SJCRH30 (cell line): ENCODE data around the gene INTS13. TPM values are rescaled to one million over a fixed set of nuclear protein-coding genes. Genes with fewer than 3 reads are reported as not detected.
"Not testable (repeated sequence)": the region's sequence is repeated elsewhere in the genome, so short reads cannot be mapped to it uniquely, and the experiment has no call there.

ENCODE experiments used
- DNase-seq, 2 experiments: peaks; one replicate each; pipeline ENCODE4 v3.0.0-alpha.2; 2015 to 2020
- H3K27ac ChIP-seq: fragments of 250-450 bp; sonication (Bioruptor Pico); 2 replicates; pipeline ENCODE4 v1.5.1; 2020; ENCODE audit warnings: mild to moderate bottlenecking, moderate library complexity
- H3K27me3 ChIP-seq: fragments of 250-450 bp; sonication (Bioruptor Pico); 2 replicates; pipeline ENCODE4 v1.5.1; 2020; ENCODE audit warnings: mild to moderate bottlenecking, moderate library complexity
- H3K36me3 ChIP-seq: fragments of 250-450 bp; sonication (Bioruptor Pico); 2 replicates; pipeline ENCODE4 v1.5.1; 2020; ENCODE audit warnings: mild to moderate bottlenecking, moderate library complexity
- H3K4me1 ChIP-seq: fragments of 250-450 bp; sonication (Bioruptor Pico); 2 replicates; pipeline ENCODE4 v1.5.1; 2020; ENCODE audit warnings: mild to moderate bottlenecking, moderate library complexity
- H3K4me3 ChIP-seq: fragments of 250-450 bp; sonication (Bioruptor Pico); 2 replicates; pipeline ENCODE4 v1.5.1; 2020; ENCODE audit warnings: mild to moderate bottlenecking, moderate library complexity
- H3K9me3 ChIP-seq: fragments of 250-450 bp; sonication (Bioruptor Pico); replicated peaks from 2 replicates; pipeline ENCODE4 v1.5.1; 2020; ENCODE audit warnings: mild to moderate bottlenecking, moderate library complexity
- total RNA-seq: library from RNA; depleted of rRNA; stranded (reverse); fragments of >200 nt; shearing (Covaris generic); gene quantifications from 2 replicates; pipeline ENCODE4 v1.2.3, GENCODE V29; 2014; rRNA removed

INTS13 gene
- 48.1 and 70.8 TPM in 2 replicates for total RNA-seq

- Histone ChIP-seq H3K4me3 (peak within 1 kb of the TSS; percentile 86), H3K9me3 (no peaks in the 10 kb centered on the region), H3K27ac (peak within 1 kb of the TSS; percentile 93), H3K36me3 (no peaks in the 10 kb centered on the region), H3K4me1 (peaks cover 14% of the 10 kb centered on the region), H3K27me3 (no peaks in the 10 kb centered on the region)
- peak; percentile 99 to 100 for DNase-seq
Observed at GRCh38 chr12:26937863-26938700, at the start of gene INTS13, which contains the start of gene FGFR1OP2. INTS13 (minus strand) TSS chr12:26937981; CDS start chr12:26936803, 1,178 bp downstream. FGFR1OP2 (plus strand) TSS chr12:26938470; CDS start chr12:26954159, 15,689 bp downstream.

DNA sequence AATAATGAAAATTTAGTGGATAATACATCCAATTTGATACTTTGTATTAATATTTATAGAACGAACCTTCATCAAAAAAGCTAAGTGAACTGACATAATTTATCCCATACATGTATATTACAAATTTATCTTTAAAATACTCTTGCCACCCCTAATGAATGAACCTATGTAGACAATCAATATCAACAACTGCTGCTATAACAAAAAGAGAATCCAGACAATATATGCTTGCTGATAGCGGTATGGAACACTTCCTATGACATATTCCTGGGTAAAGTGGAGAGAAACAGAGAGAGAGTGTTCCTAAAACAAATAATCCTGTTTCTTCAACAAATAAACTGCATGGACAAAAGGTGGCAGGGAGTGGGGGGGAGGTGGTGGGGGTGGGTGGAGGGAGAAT lies 45.1 kb upstream of the INTS13 start:
- H3K27ac ChIP-seq: no peak overlapping the region
- no peaks in the 10 kb centered on the region for H3K9me3 ChIP-seq
- no peaks in the 10 kb centered on the region for H3K27me3 ChIP-seq
- H3K4me1 ChIP-seq: no peaks in the 10 kb centered on the region
- DNase-seq: no peak
- no peak overlapping the region for H3K4me3 ChIP-seq
- H3K36me3 ChIP-seq: no peaks in the 10 kb centered on the region; the same call in 1 of the 2 replicates

- H3K4me1 ChIP-seq: no peaks in the 10 kb centered on the region
- no peaks in the 10 kb centered on the region; the same call in 1 of the 2 replicates for H3K36me3 ChIP-seq
- DNase-seq: no peak
- no peak overlapping the region for H3K4me3 ChIP-seq
- no peak overlapping the region for H3K27ac ChIP-seq
- no peaks in the 10 kb centered on the region for H3K9me3 ChIP-seq
- no peaks in the 10 kb centered on the region for H3K27me3 ChIP-seq
Observed at GRCh38 chr12:26979733-26980132, 42.0 kb upstream of the INTS13 start.

DNA sequence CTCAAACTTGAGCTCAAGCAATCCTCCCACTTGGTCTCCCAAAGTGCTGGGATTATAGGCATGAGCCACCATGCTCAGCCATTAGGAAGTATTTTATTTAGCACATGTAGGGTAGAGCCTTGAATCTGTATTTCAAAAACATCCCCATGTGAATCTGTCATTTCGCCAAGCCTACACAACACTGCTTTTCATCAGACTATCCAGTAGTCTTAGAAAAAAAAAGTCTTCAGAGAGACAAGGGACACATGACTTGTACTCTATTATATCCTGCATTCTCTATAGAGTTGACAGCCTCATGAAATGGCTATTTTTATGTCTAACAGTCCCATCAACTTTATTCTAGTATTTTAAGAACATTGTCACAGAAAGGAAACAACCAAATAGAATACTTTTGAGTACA lies 41.0 kb upstream of the INTS13 start:
- Histone ChIP-seq H3K27me3 (no peaks in the 10 kb centered on the region), H3K4me3 (no peak overlapping the region), H3K4me1 (no peaks in the 10 kb centered on the region), H3K36me3 (no peaks in the 10 kb centered on the region; the same call in 1 of the 2 replicates), H3K27ac (no peak overlapping the region), H3K9me3 (no peaks in the 10 kb centered on the region)
- DNase-seq: no peak

GRCh38 chr12:26976687-26977086 lies 38.9 kb upstream of the INTS13 start:
- no peak for DNase-seq
- no peak overlapping the region for H3K4me3 ChIP-seq
- no peaks in the 10 kb centered on the region for H3K9me3 ChIP-seq
- H3K27ac ChIP-seq: no peak overlapping the region
- no peaks in the 10 kb centered on the region; the same call in 1 of the 2 replicates for H3K36me3 ChIP-seq
- H3K4me1 ChIP-seq: no peaks in the 10 kb centered on the region
- H3K27me3 ChIP-seq: no peaks in the 10 kb centered on the region

GRCh38 chr12:26971963-26972362 lies 34.2 kb upstream of the INTS13 start:
- no peak for DNase-seq
- H3K4me3 ChIP-seq: no peak overlapping the region

GRCh38 chr12:26970136-26970535 lies 32.4 kb upstream of the INTS13 start:
- H3K4me3 ChIP-seq: no peak overlapping the region
- H3K27me3 ChIP-seq: no peaks in the 10 kb centered on the region
- no peak overlapping the region for H3K27ac ChIP-seq
- H3K36me3 ChIP-seq: peaks cover 15% of the 10 kb centered on the region
- no peaks in the 10 kb centered on the region for H3K9me3 ChIP-seq
- no peaks in the 10 kb centered on the region for H3K4me1 ChIP-seq
- DNase-seq: no peak

More at GRCh38 chr12:26971963-26972362, 34.2 kb upstream of the INTS13 start:
- Histone ChIP-seq H3K27me3 (no peaks in the 10 kb centered on the region), H3K27ac (no peak overlapping the region), H3K36me3 (peaks cover 6% of the 10 kb centered on the region), H3K9me3 (no peaks in the 10 kb centered on the region), H3K4me1 (no peaks in the 10 kb centered on the region)

DNA sequence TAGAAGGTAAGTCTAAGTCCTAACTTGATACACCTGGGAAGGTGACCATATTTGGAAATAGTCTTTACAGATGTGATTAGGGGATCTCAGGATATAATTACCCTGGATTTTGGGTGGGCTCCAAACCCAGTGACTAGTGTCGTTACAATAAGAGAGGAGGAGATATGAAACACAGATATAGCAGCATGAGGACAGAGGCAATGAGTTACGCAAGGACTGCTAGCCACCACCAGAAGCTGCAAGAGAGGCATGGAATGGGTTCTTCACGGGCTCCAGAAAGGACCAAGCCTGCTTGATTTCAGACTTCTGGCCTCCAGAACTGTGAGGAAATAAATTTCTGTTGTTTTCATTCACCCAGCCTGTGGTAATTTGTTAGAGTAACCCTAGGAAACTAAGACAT lies 29.1 kb upstream of the INTS13 start:
- no peaks in the 10 kb centered on the region for H3K4me1 ChIP-seq
- H3K27ac ChIP-seq: no peak overlapping the region
- no peaks in the 10 kb centered on the region for H3K27me3 ChIP-seq
- H3K36me3 ChIP-seq: peaks cover 31% of the 10 kb centered on the region
- DNase-seq: no peak
- no peak overlapping the region for H3K4me3 ChIP-seq
- no peaks in the 10 kb centered on the region for H3K9me3 ChIP-seq

DNA sequence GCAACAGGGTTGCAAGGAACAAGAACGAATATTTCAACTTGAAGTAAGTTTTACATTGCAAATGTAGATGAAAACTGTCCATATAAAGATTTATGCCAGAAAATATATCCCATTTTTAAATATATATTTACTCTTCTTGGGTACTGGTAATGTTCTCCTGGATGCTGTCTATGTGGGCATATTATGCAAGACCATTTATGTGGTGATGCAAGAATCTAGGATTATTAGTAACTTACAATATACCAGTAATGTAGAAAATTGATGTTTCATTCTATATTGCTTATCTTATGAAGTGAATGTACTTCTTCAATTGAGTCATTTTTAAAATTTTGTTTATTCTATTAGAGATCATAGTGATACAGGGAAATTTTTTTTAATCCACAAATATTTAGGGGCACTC lies 25.6 kb upstream of the INTS13 start:
- Histone ChIP-seq H3K36me3 (peaks cover 42% of the 10 kb centered on the region), H3K4me3 (no peak overlapping the region), H3K27me3 (no peaks in the 10 kb centered on the region), H3K27ac (no peak overlapping the region), H3K9me3 (no peaks in the 10 kb centered on the region), H3K4me1 (no peaks in the 10 kb centered on the region)
- DNase-seq: no peak

DNA sequence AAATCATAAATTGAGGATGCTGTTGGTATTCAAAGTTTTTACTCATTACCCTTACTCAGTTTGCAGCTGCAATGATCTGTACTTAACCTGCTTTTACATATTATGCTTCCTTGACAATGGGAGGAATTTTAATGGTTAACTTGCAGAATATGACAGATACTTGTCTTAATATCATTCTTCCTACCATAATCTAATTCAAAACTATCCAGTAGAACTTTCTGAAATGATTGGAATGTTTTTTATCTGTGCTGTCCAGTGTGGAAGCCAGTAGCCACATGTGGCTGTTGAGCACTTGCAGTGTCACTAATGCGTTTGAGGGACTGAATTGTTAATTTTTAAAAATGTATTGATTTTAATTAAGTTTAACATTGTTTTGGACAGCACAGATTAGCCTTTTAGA lies 24.0 kb upstream of the INTS13 start:
- no peak overlapping the region for H3K27ac ChIP-seq
- no peak overlapping the region for H3K4me3 ChIP-seq
- H3K36me3 ChIP-seq: peaks cover 49% of the 10 kb centered on the region
- no peaks in the 10 kb centered on the region for H3K9me3 ChIP-seq
- no peak for DNase-seq
- H3K4me1 ChIP-seq: no peaks in the 10 kb centered on the region
- H3K27me3 ChIP-seq: no peaks in the 10 kb centered on the region

DNA sequence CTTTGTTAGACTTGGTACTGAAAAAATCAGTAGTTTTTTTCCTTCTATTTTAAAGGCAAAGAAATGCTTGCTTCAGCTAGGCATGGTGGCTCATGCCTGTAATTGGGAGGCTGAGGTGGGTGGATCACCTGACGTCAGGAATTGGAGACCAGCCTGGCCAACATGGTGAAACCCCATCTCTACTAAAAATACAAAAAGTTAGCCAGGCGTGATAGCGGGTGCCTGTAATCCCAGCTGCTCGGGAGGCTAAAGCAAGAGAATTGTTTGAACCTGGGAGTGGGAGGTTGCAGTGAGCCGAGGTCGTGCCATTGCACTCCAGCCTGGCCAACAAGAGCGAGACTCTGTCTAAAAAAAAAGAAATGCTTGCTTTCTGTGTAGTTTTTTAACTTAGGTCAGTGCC lies 23.6 kb upstream of the INTS13 start:
- DNase-seq, H3K9me3 ChIP-seq, H3K4me1 ChIP-seq, H3K4me3 ChIP-seq, H3K27me3 ChIP-seq, H3K27ac ChIP-seq: not testable (repeated sequence)
- H3K36me3 ChIP-seq: peaks cover 49% of the 10 kb centered on the region

DNA sequence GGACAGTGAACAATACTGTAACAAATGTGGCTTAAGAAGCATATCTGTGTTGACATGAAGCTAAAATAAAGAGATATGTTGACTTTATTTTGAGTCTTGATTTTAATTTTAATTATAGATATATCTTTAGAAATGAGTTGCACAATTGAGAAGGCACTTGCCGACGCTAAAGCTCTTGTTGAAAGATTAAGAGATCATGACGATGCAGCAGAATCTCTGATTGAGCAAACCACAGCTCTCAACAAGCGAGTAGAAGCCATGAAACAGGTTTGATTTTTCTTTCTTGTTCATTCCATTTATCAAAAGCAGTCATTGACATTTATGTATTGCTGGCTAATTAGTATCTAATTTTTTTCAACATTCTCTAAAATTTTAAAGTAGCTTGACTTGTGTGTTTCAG lies 16.2 kb upstream of the INTS13 start:
- DNase-seq: no peak
- Histone ChIP-seq H3K27ac (no peak overlapping the region), H3K4me3 (no peak overlapping the region), H3K27me3 (no peaks in the 10 kb centered on the region), H3K36me3 (peaks cover 30% of the 10 kb centered on the region), H3K9me3 (no peaks in the 10 kb centered on the region), H3K4me1 (no peaks in the 10 kb centered on the region)

DNA sequence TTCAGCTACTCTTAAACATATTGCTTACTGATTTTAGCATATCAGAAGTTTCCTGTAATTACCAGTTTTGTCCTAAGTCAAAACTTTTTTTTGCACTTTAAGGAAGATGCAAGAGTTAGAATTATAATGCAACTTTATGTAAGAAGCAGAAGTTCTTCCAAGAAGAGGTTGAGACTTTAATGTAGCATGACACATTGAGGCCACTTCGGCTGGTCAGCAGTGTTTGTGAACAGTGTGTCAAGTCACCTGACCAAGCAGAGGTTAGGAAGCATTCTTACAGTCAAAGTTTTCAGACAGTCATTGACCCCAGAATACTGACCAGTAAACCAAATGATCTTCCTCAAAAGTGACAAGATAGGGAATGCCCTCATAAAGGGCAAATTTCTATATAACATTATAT lies 15.7 kb upstream of the INTS13 start:
- no peak for DNase-seq
- peaks cover 24% of the 10 kb centered on the region for H3K36me3 ChIP-seq
- no peaks in the 10 kb centered on the region for H3K4me1 ChIP-seq
- H3K27ac ChIP-seq: no peak overlapping the region
- no peaks in the 10 kb centered on the region for H3K27me3 ChIP-seq
- H3K4me3 ChIP-seq: no peak overlapping the region
- no peaks in the 10 kb centered on the region; the same call in 1 of the 2 replicates for H3K9me3 ChIP-seq

GRCh38 chr12:26948309-26948708 lies 10.5 kb upstream of the INTS13 start:
- Histone ChIP-seq H3K4me1 (no peaks in the 10 kb centered on the region), H3K4me3 (no peak overlapping the region), H3K9me3 (peaks cover 3% of the 10 kb centered on the region; the same call in 1 of the 2 replicates), H3K27me3 (no peaks in the 10 kb centered on the region), H3K36me3 (no peaks in the 10 kb centered on the region; the same call in 1 of the 2 replicates), H3K27ac (no peak overlapping the region)
- DNase-seq: no peak

GRCh38 chr12:26941215-26941594 lies 3.4 kb upstream of the INTS13 start:
- Histone ChIP-seq H3K9me3 (0 out of 2 replicates have a peak, but pooled peaks cover 3% of the 10 kb centered on the region), H3K36me3 (no peaks in the 10 kb centered on the region), H3K27me3 (no peaks in the 10 kb centered on the region), H3K4me1 (peaks cover 12% of the 10 kb centered on the region), H3K4me3 (no peak overlapping the region), H3K27ac (no peak overlapping the region)
- no peak for DNase-seq
